ENCODE measurements around the gene RPS6KA1. TPM values are rescaled to one million over a fixed set of nuclear protein-coding genes. Genes with fewer than 3 reads are reported as not detected.

The RPS6KA1 gene
- polyA plus RNA-seq, 1 donor (not counting 4 experiments of a cell fraction or from before 2014, with no cell fraction given), result 65.9 TPM

DNA sequence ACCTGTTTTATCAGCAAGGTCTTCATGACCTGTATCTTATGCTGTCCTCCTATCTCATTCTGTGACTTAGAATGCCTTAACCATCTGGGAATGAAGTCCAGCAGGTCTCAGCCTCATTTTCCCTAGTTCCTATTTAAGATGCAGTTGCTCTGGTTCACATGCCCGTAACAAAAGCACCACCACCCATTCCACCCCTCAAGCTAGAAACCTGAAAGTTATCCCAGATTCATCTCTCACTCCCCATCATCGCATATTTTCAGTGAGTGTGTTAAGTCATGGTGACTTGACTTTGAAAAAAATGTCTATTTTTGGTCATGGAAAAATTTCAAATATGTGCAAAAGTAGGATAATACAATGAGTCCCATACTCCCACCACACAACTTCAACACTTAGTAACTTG lies 45.6 kb upstream of the RPS6KA1 start:
- Histone ChIP-seq H3K4me1 (ENCODE audit: control insufficient read depth, extremely low read depth, insufficient read depth, low read length) (no peaks in the 10 kb centered on the region), H3K27me3 (ENCODE audit: control insufficient read depth, extremely low read depth, insufficient read depth, low read length) (no peaks in the 10 kb centered on the region), H3K9me1 (ENCODE audit: control insufficient read depth, extremely low read depth, insufficient read depth, low read length) (no peaks in the 10 kb centered on the region), H3K79me2 (ENCODE audit: control insufficient read depth, insufficient read depth, low read length) (no peaks in the 10 kb centered on the region), H3K4me3 (ENCODE audit: control insufficient read depth in 2 of 3, extremely low read depth in 1 of 3, insufficient read depth in 2 of 3, low read depth in 1 of 3, low read length in 3 of 3) (no peak overlapping the region), H3K9me3 (ENCODE audit: control insufficient read depth, low read depth, low read length) (no peaks in the 10 kb centered on the region), H4K20me1 (ENCODE audit: control insufficient read depth, extremely low read depth, insufficient read depth, low read length) (no peaks in the 10 kb centered on the region), H3K4me2 (ENCODE audit: control insufficient read depth, extremely low read depth, insufficient read depth, low read depth, low read length) (no peak overlapping the region), H2AFZ (ENCODE audit: control insufficient read depth, low read length) (no peak overlapping the region), H3K27ac (ENCODE audit: control insufficient read depth, insufficient read depth, low read length) (no peak overlapping the region), H3K9ac (ENCODE audit: control insufficient read depth, extremely low read depth, insufficient read depth, low read length) (no peak overlapping the region), H3K36me3 (ENCODE audit: control insufficient read depth in 2 of 2, extremely low read depth in 1 of 2, insufficient read depth in 2 of 2, low read length in 2 of 2) (no peaks in the 10 kb centered on the region)
- DNase-seq (ENCODE audit: low read depth, low spot score), result no peak
- dilution Hi-C loops (cut with MboI; ENCODE audit: extremely low pct_ligation_motif_present, low sequenced_read_pairs), result no loop called here
- TF ChIP-seq, protein P1, sequence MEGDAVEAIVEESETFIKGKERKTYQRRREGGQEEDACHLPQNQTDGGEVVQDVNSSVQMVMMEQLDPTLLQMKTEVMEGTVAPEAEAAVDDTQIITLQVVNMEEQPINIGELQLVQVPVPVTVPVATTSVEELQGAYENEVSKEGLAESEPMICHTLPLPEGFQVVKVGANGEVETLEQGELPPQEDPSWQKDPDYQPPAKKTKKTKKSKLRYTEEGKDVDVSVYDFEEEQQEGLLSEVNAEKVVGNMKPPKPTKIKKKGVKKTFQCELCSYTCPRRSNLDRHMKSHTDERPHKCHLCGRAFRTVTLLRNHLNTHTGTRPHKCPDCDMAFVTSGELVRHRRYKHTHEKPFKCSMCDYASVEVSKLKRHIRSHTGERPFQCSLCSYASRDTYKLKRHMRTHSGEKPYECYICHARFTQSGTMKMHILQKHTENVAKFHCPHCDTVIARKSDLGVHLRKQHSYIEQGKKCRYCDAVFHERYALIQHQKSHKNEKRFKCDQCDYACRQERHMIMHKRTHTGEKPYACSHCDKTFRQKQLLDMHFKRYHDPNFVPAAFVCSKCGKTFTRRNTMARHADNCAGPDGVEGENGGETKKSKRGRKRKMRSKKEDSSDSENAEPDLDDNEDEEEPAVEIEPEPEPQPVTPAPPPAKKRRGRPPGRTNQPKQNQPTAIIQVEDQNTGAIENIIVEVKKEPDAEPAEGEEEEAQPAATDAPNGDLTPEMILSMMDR (optimal IDR thresholded peaks at IDR 0.05 in 1 of 3, IDR thresholded peaks at IDR 0.05 in 1 of 3, conservative IDR thresholded peaks at IDR 0.05 in 1 of 3; ENCODE audit: extremely low read depth in 1 of 3, insufficient read depth in 2 of 3, low read length in 3 of 3), result no peak
- no peak for TF ChIP-seq EZH2 (IDR thresholded peaks at IDR 0.05; ENCODE audit: low read length)
- no peak for FAIRE-seq

DNA sequence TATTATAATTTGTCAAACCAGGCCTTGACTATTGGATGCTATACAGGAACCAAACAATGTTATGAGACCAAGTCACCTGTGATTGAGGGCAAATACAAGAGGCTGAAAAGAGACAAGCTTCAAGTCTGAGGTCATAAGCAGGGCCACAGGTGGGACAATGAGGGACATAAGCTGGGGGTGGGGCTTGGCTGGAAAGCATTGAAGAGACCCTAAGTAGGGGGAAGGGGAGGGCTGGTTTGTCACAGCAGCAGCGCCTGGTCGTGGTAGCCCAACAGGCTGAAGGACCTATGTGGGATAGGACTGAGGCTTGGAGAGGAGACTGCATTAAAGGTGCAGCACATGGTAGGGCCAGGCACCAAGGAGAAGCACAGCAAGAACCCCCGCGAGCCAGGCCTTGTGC lies 39.4 kb upstream of the RPS6KA1 start:
- Histone ChIP-seq H4K20me1 (ENCODE audit: control insufficient read depth, extremely low read depth, insufficient read depth, low read length) (no peaks in the 10 kb centered on the region), H3K4me3 (ENCODE audit: control insufficient read depth in 2 of 3, extremely low read depth in 1 of 3, insufficient read depth in 2 of 3, low read depth in 1 of 3, low read length in 3 of 3) (no peak overlapping the region), H3K4me1 (ENCODE audit: control insufficient read depth, extremely low read depth, insufficient read depth, low read length) (no peaks in the 10 kb centered on the region), H3K9me1 (ENCODE audit: control insufficient read depth, extremely low read depth, insufficient read depth, low read length) (no peaks in the 10 kb centered on the region), H3K79me2 (ENCODE audit: control insufficient read depth, insufficient read depth, low read length) (no peaks in the 10 kb centered on the region), H3K36me3 (ENCODE audit: control insufficient read depth in 2 of 2, extremely low read depth in 1 of 2, insufficient read depth in 2 of 2, low read length in 2 of 2) (no peaks in the 10 kb centered on the region), H2AFZ (ENCODE audit: control insufficient read depth, low read length) (no peak overlapping the region), H3K4me2 (ENCODE audit: control insufficient read depth, extremely low read depth, insufficient read depth, low read depth, low read length) (no peak overlapping the region), H3K27me3 (ENCODE audit: control insufficient read depth, extremely low read depth, insufficient read depth, low read length) (no peaks in the 10 kb centered on the region), H3K9ac (ENCODE audit: control insufficient read depth, extremely low read depth, insufficient read depth, low read length) (no peak overlapping the region), H3K27ac (ENCODE audit: control insufficient read depth, insufficient read depth, low read length) (no peak overlapping the region), H3K9me3 (ENCODE audit: control insufficient read depth, low read depth, low read length) (no peaks in the 10 kb centered on the region)
- TF ChIP-seq EZH2 (IDR thresholded peaks at IDR 0.05; ENCODE audit: low read length), result no peak
- TF ChIP-seq, protein P1 (optimal IDR thresholded peaks at IDR 0.05 in 1 of 3, IDR thresholded peaks at IDR 0.05 in 1 of 3, conservative IDR thresholded peaks at IDR 0.05 in 1 of 3; ENCODE audit: extremely low read depth in 1 of 3, insufficient read depth in 2 of 3, low read length in 3 of 3), result no peak
- dilution Hi-C loops (cut with MboI; ENCODE audit: extremely low pct_ligation_motif_present, low sequenced_read_pairs), result no loop called here
- no peak for FAIRE-seq
- no peak for DNase-seq (ENCODE audit: low read depth, low spot score)
